ENCODE data around the gene MBNL2. TPM values are rescaled to one million over a fixed set of nuclear protein-coding genes. Genes with fewer than 3 reads are reported as not detected.

MBNL2 gene
- total RNA-seq, 1 experiment from 2014 or later: 0.85 TPM

GRCh38 chr13:97335488-97336134 is 113.5 kb downstream of the MBNL2 start:
- no peak overlapping the region for H3K4me3 Mint-ChIP-seq
- CTCF ChIA-PET: interaction anchor here (1.8 kb wide), 1 partner anchor 9 kb away, joined by 6 read pairs; no protein-coding TSS in a partner anchor
- no peaks in the 10 kb centered on the region for H3K27me3 Mint-ChIP-seq (ENCODE audit: low read depth)
- TF ChIP-seq PRRX2 (CRISPR knock-in tag; IDR thresholded peaks at IDR 0.05) (no peak), NFE2L1 (CRISPR knock-in tag; IDR thresholded peaks at IDR 0.05) (no peak), TEAD4 (CRISPR knock-in tag; IDR thresholded peaks at IDR 0.05) (no peak), RORB (CRISPR knock-in tag; IDR thresholded peaks at IDR 0.05) (no peak), USF1 (CRISPR knock-in tag; IDR thresholded peaks at IDR 0.05) (no peak), ZMAT4 (CRISPR knock-in tag; IDR thresholded peaks at IDR 0.05) (no peak), ESRRA (CRISPR knock-in tag; IDR thresholded peaks at IDR 0.05; ENCODE audit: borderline replicate concordance) (no peak), GTF2I (CRISPR knock-in tag; conservative IDR thresholded peaks at IDR 0.05) (no peak), TCF7 (CRISPR knock-in tag; IDR thresholded peaks at IDR 0.05; ENCODE audit: low read depth) (no peak), ZNF138 (CRISPR knock-in tag; conservative IDR thresholded peaks at IDR 0.05) (no peak), ETV6 (CRISPR knock-in tag; IDR thresholded peaks at IDR 0.05) (no peak), JUN (CRISPR knock-in tag; IDR thresholded peaks at IDR 0.05) (no peak), NFYB (CRISPR knock-in tag; conservative IDR thresholded peaks at IDR 0.05; ENCODE audit: low read depth) (no peak), TP53 (CRISPR knock-in tag; IDR thresholded peaks at IDR 0.05) (no peak)
- no peaks in the 10 kb centered on the region for H3K9me3 Mint-ChIP-seq
- no peak for ATAC-seq
- H3K4me1 Mint-ChIP-seq: peaks cover 6% of the 10 kb centered on the region; the same call in 1 of the 2 replicates
- no peak overlapping the region for H3K27ac Mint-ChIP-seq
- no peak for DNase-seq (ENCODE audit: low spot score)
- H3K36me3 Mint-ChIP-seq: no peaks in the 10 kb centered on the region
- POLR2A ChIA-PET: no interaction called here

- POLR2A ChIA-PET: no interaction called here
- Mint-ChIP-seq H3K4me1 (peaks cover 6% of the 10 kb centered on the region; the same call in 1 of the 2 replicates), H3K27ac (no peak overlapping the region), H3K4me3 (no peak overlapping the region), H3K27me3 (ENCODE audit: low read depth) (no peaks in the 10 kb centered on the region), H3K9me3 (no peaks in the 10 kb centered on the region), H3K36me3 (no peaks in the 10 kb centered on the region)
- ATAC-seq: no peak
- CTCF ChIA-PET: no interaction called here
- TF ChIP-seq IRF2 (CRISPR knock-in tag; IDR thresholded peaks at IDR 0.05; ENCODE audit: borderline replicate concordance, low read depth) (no peak), SP1 (CRISPR knock-in tag; conservative IDR thresholded peaks at IDR 0.05) (no peak), ZNF219 (CRISPR knock-in tag; IDR thresholded peaks at IDR 0.05; ENCODE audit: borderline replicate concordance) (no peak), ZNF423 (CRISPR knock-in tag; IDR thresholded peaks at IDR 0.05) (no peak), ZNF232 (CRISPR knock-in tag; IDR thresholded peaks at IDR 0.05) (no peak), ELF4 (CRISPR knock-in tag; IDR thresholded peaks at IDR 0.05; ENCODE audit: low read depth) (no peak), TEAD4 (CRISPR knock-in tag; IDR thresholded peaks at IDR 0.05) (no peak)
- no peak for DNase-seq (ENCODE audit: low spot score)
Measured at GRCh38 chr13:97337985-97338499, 115.9 kb downstream of the MBNL2 start.

GRCh38 chr13:97338571-97338970 is 116.4 kb downstream of the MBNL2 start:
- CTCF ChIA-PET: no interaction called here
- Mint-ChIP-seq H3K27me3 (ENCODE audit: low read depth) (no peaks in the 10 kb centered on the region), H3K4me3 (no peak overlapping the region), H3K9me3 (no peaks in the 10 kb centered on the region), H3K27ac (no peak overlapping the region), H3K4me1 (peaks cover 5% of the 10 kb centered on the region; the same call in 1 of the 2 replicates), H3K36me3 (no peaks in the 10 kb centered on the region)
- POLR2A ChIA-PET: no interaction called here
- no peak for ATAC-seq
- no peak for DNase-seq (ENCODE audit: low spot score)
- no peak for TF ChIP-seq SMAD3 (CRISPR knock-in tag; IDR thresholded peaks at IDR 0.05; ENCODE audit: borderline replicate concordance)
- no peak for TF ChIP-seq ETV6 (CRISPR knock-in tag; IDR thresholded peaks at IDR 0.05)
- TF ChIP-seq ZNF317 (CRISPR knock-in tag; IDR thresholded peaks at IDR 0.05; ENCODE audit: borderline replicate concordance, low read depth): no peak
- TF ChIP-seq CTCF (IDR thresholded peaks at IDR 0.05): no peak
